ENCODE measurements around the gene LBH.

DNA sequence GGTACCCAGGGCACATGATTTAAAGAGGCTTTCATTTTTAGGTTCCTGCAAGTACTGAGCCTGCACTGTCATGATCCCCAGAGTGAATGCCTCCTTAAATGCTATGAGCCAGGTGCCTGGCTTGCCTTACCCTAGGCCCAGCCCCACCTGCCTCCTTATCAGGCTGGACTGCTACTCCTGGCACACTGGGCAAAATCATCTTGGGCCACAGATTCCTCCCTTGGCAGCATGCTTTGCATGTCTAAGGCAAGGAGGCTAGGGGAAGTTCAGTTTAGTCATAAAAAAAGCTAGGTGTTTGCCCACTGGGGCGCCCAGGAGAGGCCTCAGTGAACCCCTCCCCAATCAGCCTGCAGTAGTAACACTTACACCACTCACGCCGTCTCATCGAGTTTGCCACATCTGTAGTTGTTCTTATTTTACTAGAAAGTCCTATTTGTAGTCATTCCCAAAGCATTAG, 45.1 kb downstream of the LBH start:
- TF ChIP-seq CEBPB (IDR thresholded peaks at IDR 0.05; ENCODE audit: borderline replicate concordance, low read depth, low read length) (no peak), POLR2A (IDR thresholded peaks at IDR 0.05; ENCODE audit: insufficient read depth in 1 of 2, low read depth in 2 of 2, low read length in 2 of 2) (no peak), TAF1 (CRISPR knock-in tag; IDR thresholded peaks at IDR 0.05) (no peak), ZNF510 (CRISPR knock-in tag; IDR thresholded peaks at IDR 0.05; ENCODE audit: low read depth) (no peak), ZNF75D (CRISPR knock-in tag; IDR thresholded peaks at IDR 0.05; ENCODE audit: borderline replicate concordance) (no peak), ZMYM3 (CRISPR knock-in tag; IDR thresholded peaks at IDR 0.05) (no peak)
- TF ChIP-seq, protein P1, sequence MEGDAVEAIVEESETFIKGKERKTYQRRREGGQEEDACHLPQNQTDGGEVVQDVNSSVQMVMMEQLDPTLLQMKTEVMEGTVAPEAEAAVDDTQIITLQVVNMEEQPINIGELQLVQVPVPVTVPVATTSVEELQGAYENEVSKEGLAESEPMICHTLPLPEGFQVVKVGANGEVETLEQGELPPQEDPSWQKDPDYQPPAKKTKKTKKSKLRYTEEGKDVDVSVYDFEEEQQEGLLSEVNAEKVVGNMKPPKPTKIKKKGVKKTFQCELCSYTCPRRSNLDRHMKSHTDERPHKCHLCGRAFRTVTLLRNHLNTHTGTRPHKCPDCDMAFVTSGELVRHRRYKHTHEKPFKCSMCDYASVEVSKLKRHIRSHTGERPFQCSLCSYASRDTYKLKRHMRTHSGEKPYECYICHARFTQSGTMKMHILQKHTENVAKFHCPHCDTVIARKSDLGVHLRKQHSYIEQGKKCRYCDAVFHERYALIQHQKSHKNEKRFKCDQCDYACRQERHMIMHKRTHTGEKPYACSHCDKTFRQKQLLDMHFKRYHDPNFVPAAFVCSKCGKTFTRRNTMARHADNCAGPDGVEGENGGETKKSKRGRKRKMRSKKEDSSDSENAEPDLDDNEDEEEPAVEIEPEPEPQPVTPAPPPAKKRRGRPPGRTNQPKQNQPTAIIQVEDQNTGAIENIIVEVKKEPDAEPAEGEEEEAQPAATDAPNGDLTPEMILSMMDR (CRISPR knock-in tag; IDR thresholded peaks at IDR 0.05) = no peak
- TF ChIP-seq, protein P2, sequence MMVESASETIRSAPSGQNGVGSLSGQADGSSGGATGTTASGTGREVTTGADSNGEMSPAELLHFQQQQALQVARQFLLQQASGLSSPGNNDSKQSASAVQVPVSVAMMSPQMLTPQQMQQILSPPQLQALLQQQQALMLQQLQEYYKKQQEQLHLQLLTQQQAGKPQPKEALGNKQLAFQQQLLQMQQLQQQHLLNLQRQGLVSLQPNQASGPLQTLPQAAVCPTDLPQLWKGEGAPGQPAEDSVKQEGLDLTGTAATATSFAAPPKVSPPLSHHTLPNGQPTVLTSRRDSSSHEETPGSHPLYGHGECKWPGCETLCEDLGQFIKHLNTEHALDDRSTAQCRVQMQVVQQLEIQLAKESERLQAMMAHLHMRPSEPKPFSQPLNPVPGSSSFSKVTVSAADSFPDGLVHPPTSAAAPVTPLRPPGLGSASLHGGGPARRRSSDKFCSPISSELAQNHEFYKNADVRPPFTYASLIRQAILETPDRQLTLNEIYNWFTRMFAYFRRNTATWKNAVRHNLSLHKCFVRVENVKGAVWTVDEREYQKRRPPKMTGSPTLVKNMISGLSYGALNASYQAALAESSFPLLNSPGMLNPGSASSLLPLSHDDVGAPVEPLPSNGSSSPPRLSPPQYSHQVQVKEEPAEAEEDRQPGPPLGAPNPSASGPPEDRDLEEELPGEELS (CRISPR knock-in tag; IDR thresholded peaks at IDR 0.05) = no peak
- TF ChIP-seq, protein P3, sequence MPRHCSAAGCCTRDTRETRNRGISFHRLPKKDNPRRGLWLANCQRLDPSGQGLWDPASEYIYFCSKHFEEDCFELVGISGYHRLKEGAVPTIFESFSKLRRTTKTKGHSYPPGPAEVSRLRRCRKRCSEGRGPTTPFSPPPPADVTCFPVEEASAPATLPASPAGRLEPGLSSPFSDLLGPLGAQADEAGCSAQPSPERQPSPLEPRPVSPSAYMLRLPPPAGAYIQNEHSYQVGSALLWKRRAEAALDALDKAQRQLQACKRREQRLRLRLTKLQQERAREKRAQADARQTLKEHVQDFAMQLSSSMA (CRISPR knock-in tag; IDR thresholded peaks at IDR 0.05) = no peak
